Activated T-cell treated with anti-CD3 and anti-CD28 coated beads, Interleukin-2, amount 50 U/mL, for 24 hours (primary cell): ENCODE results near the gene PPP2R2C.

Experiments
- DNase-seq: peaks from one replicate; pipeline ENCODE4 v3.0.0-alpha.2; 2020
- H3K27ac Mint-ChIP-seq: 2 replicates; pipeline ENCODE4 v1.8.0; 2020; ENCODE audit warnings: mild to moderate bottlenecking, mixed read lengths
- H3K27me3 Mint-ChIP-seq: 2 replicates; pipeline ENCODE4 v1.8.0; 2020; ENCODE audit warnings: mixed read lengths
- H3K36me3 Mint-ChIP-seq: 2 replicates; pipeline ENCODE4 v1.8.0; 2020; ENCODE audit warnings: low read depth, mixed read lengths
- H3K4me1 Mint-ChIP-seq: 2 replicates; pipeline ENCODE4 v1.8.0; 2020; ENCODE audit warnings: low read depth, mixed read lengths
- H3K4me3 Mint-ChIP-seq: 2 replicates; pipeline ENCODE4 v1.8.0; 2020; ENCODE audit warnings: mild to moderate bottlenecking, moderate library complexity, mixed read lengths
- H3K9me3 Mint-ChIP-seq: 2 replicates; pipeline ENCODE4 v1.8.0; 2020; ENCODE audit warnings: mixed read lengths

Gene PPP2R2C

GRCh38 chr4:6375620-6376295 is 96.7 kb downstream of the PPP2R2C start:
- DNase-seq: no peak
- no peaks in the 10 kb centered on the region for H3K9me3 Mint-ChIP-seq

GRCh38 chr4:6374575-6374974 is 97.8 kb downstream of the PPP2R2C start:
- Mint-ChIP-seq H3K9me3 (no peaks in the 10 kb centered on the region), H3K4me1 (no peaks in the 10 kb centered on the region), H3K36me3 (no peaks in the 10 kb centered on the region), H3K27ac (no peak overlapping the region), H3K4me3 (no peak overlapping the region), H3K27me3 (peaks cover 11% of the 10 kb centered on the region)
- DNase-seq: no peak

More at GRCh38 chr4:6375620-6376295, 96.7 kb downstream of the PPP2R2C start:
- Mint-ChIP-seq H3K4me1 (no peaks in the 10 kb centered on the region), H3K4me3 (no peak overlapping the region), H3K36me3 (no peaks in the 10 kb centered on the region), H3K27ac (no peak overlapping the region), H3K27me3 (peaks cover 19% of the 10 kb centered on the region)

- DNase-seq: no peak
- Mint-ChIP-seq H3K4me1 (no peaks in the 10 kb centered on the region), H3K27ac (no peak overlapping the region), H3K27me3 (peaks cover 8% of the 10 kb centered on the region), H3K9me3 (no peaks in the 10 kb centered on the region), H3K4me3 (no peak overlapping the region), H3K36me3 (no peaks in the 10 kb centered on the region)
These were observed 98.6 kb downstream of the PPP2R2C start for GRCh38 chr4:6373541-6374410.

GRCh38 chr4:6372649-6373525 is 99.5 kb downstream of the PPP2R2C start:
- peaks cover 11% of the 10 kb centered on the region for H3K27me3 Mint-ChIP-seq
- H3K9me3 Mint-ChIP-seq: no peaks in the 10 kb centered on the region
- no peak overlapping the region for H3K4me3 Mint-ChIP-seq
- no peaks in the 10 kb centered on the region for H3K4me1 Mint-ChIP-seq
- DNase-seq: peak; percentile 31
- no peak overlapping the region for H3K27ac Mint-ChIP-seq
- H3K36me3 Mint-ChIP-seq: no peaks in the 10 kb centered on the region

GRCh38 chr4:6371812-6372211 is 100.6 kb downstream of the PPP2R2C start:
- H3K36me3 Mint-ChIP-seq: no peaks in the 10 kb centered on the region
- no peak overlapping the region for H3K27ac Mint-ChIP-seq
- no peak for DNase-seq
- H3K9me3 Mint-ChIP-seq: no peaks in the 10 kb centered on the region
- H3K4me3 Mint-ChIP-seq: no peak overlapping the region
- no peaks in the 10 kb centered on the region for H3K4me1 Mint-ChIP-seq
- H3K27me3 Mint-ChIP-seq: peaks cover 9% of the 10 kb centered on the region

- H3K9me3 Mint-ChIP-seq: no peaks in the 10 kb centered on the region
- H3K4me3 Mint-ChIP-seq: no peak overlapping the region
- no peaks in the 10 kb centered on the region for H3K4me1 Mint-ChIP-seq
These were observed 101.1 kb downstream of the PPP2R2C start for GRCh38 chr4:6371271-6371670.

GRCh38 chr4:6369924-6370645 is 102.3 kb downstream of the PPP2R2C start:
- no peak for DNase-seq
- no peaks in the 10 kb centered on the region for H3K9me3 Mint-ChIP-seq
- H3K4me3 Mint-ChIP-seq: no peak overlapping the region
- peaks cover 6% of the 10 kb centered on the region for H3K27me3 Mint-ChIP-seq
- no peaks in the 10 kb centered on the region for H3K4me1 Mint-ChIP-seq
- no peak overlapping the region for H3K27ac Mint-ChIP-seq
- no peaks in the 10 kb centered on the region for H3K36me3 Mint-ChIP-seq

More at GRCh38 chr4:6371271-6371670, 101.1 kb downstream of the PPP2R2C start:
- Mint-ChIP-seq H3K27me3 (peaks cover 6% of the 10 kb centered on the region), H3K27ac (no peak overlapping the region), H3K36me3 (no peaks in the 10 kb centered on the region)
- no peak for DNase-seq

- no peaks in the 10 kb centered on the region for H3K36me3 Mint-ChIP-seq
- H3K27me3 Mint-ChIP-seq: peaks cover 6% of the 10 kb centered on the region
- H3K9me3 Mint-ChIP-seq: no peaks in the 10 kb centered on the region
- H3K4me3 Mint-ChIP-seq: no peak overlapping the region
- no peak for DNase-seq
- no peak overlapping the region for H3K27ac Mint-ChIP-seq
- H3K4me1 Mint-ChIP-seq: no peaks in the 10 kb centered on the region
These were observed 102.9 kb downstream of the PPP2R2C start for GRCh38 chr4:6369511-6369910.

GRCh38 chr4:6369035-6369434 is 103.4 kb downstream of the PPP2R2C start:
- no peaks in the 10 kb centered on the region for H3K4me1 Mint-ChIP-seq
- no peaks in the 10 kb centered on the region for H3K9me3 Mint-ChIP-seq
- no peak overlapping the region for H3K27ac Mint-ChIP-seq
- H3K36me3 Mint-ChIP-seq: no peaks in the 10 kb centered on the region
- H3K4me3 Mint-ChIP-seq: no peak overlapping the region
- H3K27me3 Mint-ChIP-seq: peaks cover 8% of the 10 kb centered on the region
- DNase-seq: no peak

GRCh38 chr4:6368601-6369000 is 103.8 kb downstream of the PPP2R2C start:
- no peaks in the 10 kb centered on the region for H3K4me1 Mint-ChIP-seq
- no peaks in the 10 kb centered on the region for H3K36me3 Mint-ChIP-seq
- no peaks in the 10 kb centered on the region for H3K9me3 Mint-ChIP-seq
- DNase-seq: no peak
- H3K27me3 Mint-ChIP-seq: peaks cover 10% of the 10 kb centered on the region
- H3K4me3 Mint-ChIP-seq: no peak overlapping the region
- no peak overlapping the region for H3K27ac Mint-ChIP-seq

GRCh38 chr4:6368096-6368495 is 104.3 kb downstream of the PPP2R2C start:
- no peak overlapping the region for H3K4me3 Mint-ChIP-seq
- H3K36me3 Mint-ChIP-seq: no peaks in the 10 kb centered on the region
- H3K27ac Mint-ChIP-seq: no peak overlapping the region
- H3K4me1 Mint-ChIP-seq: no peaks in the 10 kb centered on the region
- H3K27me3 Mint-ChIP-seq: peaks cover 10% of the 10 kb centered on the region
- no peaks in the 10 kb centered on the region for H3K9me3 Mint-ChIP-seq
- no peak for DNase-seq

- Mint-ChIP-seq H3K9me3 (no peaks in the 10 kb centered on the region), H3K27me3 (peaks cover 10% of the 10 kb centered on the region), H3K4me3 (no peak overlapping the region), H3K4me1 (no peaks in the 10 kb centered on the region), H3K36me3 (no peaks in the 10 kb centered on the region), H3K27ac (no peak overlapping the region)
- DNase-seq: no peak
These were observed 105.0 kb downstream of the PPP2R2C start for GRCh38 chr4:6367371-6367851.

- no peaks in the 10 kb centered on the region for H3K9me3 Mint-ChIP-seq
- H3K4me1 Mint-ChIP-seq: no peaks in the 10 kb centered on the region
- H3K4me3 Mint-ChIP-seq: no peak overlapping the region
- H3K27me3 Mint-ChIP-seq: peaks cover 10% of the 10 kb centered on the region
- H3K27ac Mint-ChIP-seq: no peak overlapping the region
- no peaks in the 10 kb centered on the region for H3K36me3 Mint-ChIP-seq
- no peak for DNase-seq
These were observed 105.8 kb downstream of the PPP2R2C start for GRCh38 chr4:6366581-6366980.
